HepG2 (cell line): ENCODE results near the gene AKAP1. TPM values are rescaled to one million over a fixed set of nuclear protein-coding genes. Genes with fewer than 3 reads are reported as not detected.

Experiments
- ARNT2 ChIP-seq: sonication (generic); formaldehyde crosslinking; IDR thresholded peaks from 2 replicates; pipeline ENCODE4 v1.8.0; 2022; ENCODE audit warnings: mild to moderate bottlenecking, low read depth, missing genetic modification reagents, moderate library complexity
- DNMT3B ChIP-seq: conservative IDR thresholded peaks from 2 replicates; pipeline ENCODE4 v1.6.1; 2016; ENCODE audit warnings: missing biosample characterization, control low read depth
- ERF ChIP-seq: IDR thresholded peaks from 2 replicates; pipeline ENCODE4 v1.6.1; 2018; ENCODE audit warnings: missing biosample characterization, missing genetic modification reagents
- FOXA3 ChIP-seq: IDR thresholded peaks from 2 replicates; pipeline ENCODE4 v1.6.1; 2016; ENCODE audit warnings: missing genetic modification reagents, missing compliant biosample characterization
- GFI1 ChIP-seq: sonication (generic); formaldehyde crosslinking; IDR thresholded peaks from 2 replicates; pipeline ENCODE4 v1.5.0; 2020; ENCODE audit warnings: missing genetic modification reagents, mild to moderate bottlenecking, borderline replicate concordance
- HBP1 ChIP-seq: IDR thresholded peaks from 2 replicates; pipeline ENCODE4 v1.6.1; 2016; ENCODE audit warnings: low read depth, control low read depth
- KAT7 ChIP-seq: IDR thresholded peaks from 2 replicates; pipeline ENCODE4 v1.6.1; 2018; ENCODE audit warnings: borderline replicate concordance, missing compliant biosample characterization
- KLF9 ChIP-seq: IDR thresholded peaks from 2 replicates; pipeline ENCODE4 v1.6.1; 2016; ENCODE audit warnings: low read depth
- MAX ChIP-seq: IDR thresholded peaks from 2 replicates; pipeline ENCODE4 v1.6.1; 2012; ENCODE audit warnings: inconsistent platforms
- MIXL1 ChIP-seq: IDR thresholded peaks from 2 replicates; pipeline ENCODE4 v1.6.1; 2016
- MXD1 ChIP-seq: sonication (generic); formaldehyde crosslinking; IDR thresholded peaks from 2 replicates; pipeline ENCODE4 v1.4.0; 2020; ENCODE audit warnings: mild to moderate bottlenecking, missing genetic modification reagents
- NFE2L2 ChIP-seq: fragments of 150-350 bp; IDR thresholded peaks from 2 replicates; pipeline ENCODE4 v1.6.1; 2014; ENCODE audit warnings: low read length
- SP5 ChIP-seq: IDR thresholded peaks from 2 replicates; pipeline ENCODE4 v1.6.1; 2016; ENCODE audit warnings: low read depth, borderline replicate concordance
- TCF7L2 ChIP-seq: IDR thresholded peaks from 2 replicates; pipeline ENCODE4 v1.6.1; 2011; ENCODE audit warnings: mild to moderate bottlenecking, low read depth, low read length, moderate library complexity
- ZNF136 ChIP-seq: sonication (generic); formaldehyde crosslinking; IDR thresholded peaks from 2 replicates; pipeline ENCODE4 v1.8.1; 2022; ENCODE audit warnings: low read depth, mild to moderate bottlenecking, moderate library complexity, missing genetic modification reagents
- ZNF253 ChIP-seq: sonication (generic); formaldehyde crosslinking; IDR thresholded peaks from 2 replicates; pipeline ENCODE4 v1.8.0; 2022; ENCODE audit warnings: mild to moderate bottlenecking, missing genetic modification reagents, borderline replicate concordance
- ZNF329 ChIP-seq: sonication (generic); formaldehyde crosslinking; IDR thresholded peaks from 2 replicates; pipeline ENCODE4 v1.9.0; 2021; ENCODE audit warnings: low read depth, mild to moderate bottlenecking, missing genetic modification reagents
- ZNF350 ChIP-seq: sonication (generic); formaldehyde crosslinking; IDR thresholded peaks from 2 replicates; pipeline ENCODE4 v1.4.0; 2020; ENCODE audit warnings: mild to moderate bottlenecking, low read depth, missing genetic modification reagents, borderline replicate concordance
- ZNF468 ChIP-seq: sonication (generic); formaldehyde crosslinking; IDR thresholded peaks from 2 replicates; pipeline ENCODE4 v1.8.0; 2022; ENCODE audit warnings: mild to moderate bottlenecking, moderate library complexity, missing genetic modification reagents
- ZNF792 ChIP-seq: IDR thresholded peaks from 2 replicates; pipeline ENCODE4 v1.6.1; 2016
- polyA plus RNA-seq, 8 experiments: library from polyadenylated mRNA; depleted of rRNA in 3 of 8; stranded (reverse) in 7 of 8; unstranded in 1 of 8; fragments of >200 nt; fragmentation: Illumina TruSeq in 4 of 8; extraction: Trizol in 4 of 8; gene quantifications; 2 replicates each; pipeline versions ENCODE4 v1.2.1 to v1.2.3, GENCODE V29; 2011 to 2016; ENCODE audit warnings: low read depth in 4 of 8, missing spikeins in 1 of 8, mixed read lengths in 1 of 8; ENCODE audit not compliant: insufficient read depth in 1 of 8
- total RNA-seq, 5 experiments: library from RNA; depleted of rRNA; stranded (reverse); fragments of >200 nt; fragmentation: Illumina TruSeq; extraction: Trizol; gene quantifications; 2 replicates each; pipeline ENCODE4 v1.2.3, GENCODE V29; 2016; ENCODE audit warnings: low read depth in 1 of 5
- TF ChIP-seq, protein P1 (sequence below): IDR thresholded peaks from 2 replicates; pipeline ENCODE4 v1.6.1; 2016; ENCODE audit warnings: missing compliant biosample characterization, missing genetic modification reagents, borderline replicate concordance
- TF ChIP-seq, protein P2 (sequence below), 2 experiments: sonication (generic) in 1 of 2; formaldehyde crosslinking in 1 of 2; IDR thresholded peaks; 2 replicates each; pipeline versions ENCODE4 v1.5.1 to v1.6.1; 2011 to 2020; ENCODE audit warnings: borderline replicate concordance in 1 of 2, low read depth in 1 of 2, low read length in 1 of 2, mild to moderate bottlenecking in 1 of 2, missing genetic modification reagents in 1 of 2, moderate library complexity in 1 of 2
- TF ChIP-seq, protein P3 (sequence below): IDR thresholded peaks from 2 replicates; pipeline ENCODE4 v1.6.1; 2016; ENCODE audit warnings: low read depth, borderline replicate concordance

AKAP1 gene
- total and polyA plus RNA-seq, 2 of the 13 experiments (the other 11 are each of a cell fraction or from before 2014, with no cell fraction given), result 101 to 131 TPM

DNA sequence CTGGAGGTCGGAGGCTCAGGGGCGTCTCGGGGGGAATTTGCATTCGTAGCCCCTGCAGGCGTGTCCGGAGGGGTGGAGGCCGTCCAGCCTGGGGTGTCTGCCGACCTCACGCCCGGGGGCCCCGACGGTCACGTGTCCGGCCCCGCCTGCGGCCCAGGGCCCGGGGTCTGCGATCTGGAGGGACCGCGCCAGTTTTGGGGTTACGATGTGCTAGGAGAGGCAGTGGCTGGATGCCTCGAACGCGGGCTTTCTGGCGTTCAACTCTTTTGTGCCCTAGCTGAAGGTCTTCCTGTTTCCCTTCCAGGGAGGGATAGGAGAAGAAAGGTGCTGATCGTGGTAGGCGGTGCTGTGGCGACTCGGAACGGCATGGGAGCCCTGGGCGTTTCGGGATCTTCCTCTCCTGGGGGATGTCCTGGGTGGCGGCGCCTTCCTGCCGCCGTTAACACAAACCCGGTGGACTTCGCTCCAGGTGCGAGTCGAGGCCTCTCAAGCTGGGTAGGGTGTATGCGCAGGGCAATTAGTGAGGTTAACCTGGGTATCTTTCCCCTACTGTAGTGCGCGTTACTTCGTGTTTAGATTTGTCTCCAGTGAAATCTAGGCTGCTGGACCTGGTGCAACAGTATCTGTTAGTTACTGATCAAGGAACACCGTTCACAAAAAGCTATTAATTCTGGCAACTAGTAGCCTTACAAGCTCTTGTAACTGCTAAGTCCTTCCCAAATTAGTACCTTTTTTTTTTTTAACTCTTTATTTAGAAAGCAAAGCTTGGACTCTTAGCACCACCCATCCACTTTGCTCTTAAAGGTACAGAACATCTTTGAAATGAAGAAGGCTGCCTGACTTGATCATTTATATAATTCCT, 1.3 kb downstream of the AKAP1 start (continued):
- TF ChIP-seq ARNT2 (peak; percentile 77; the same call in 1 of the 2 replicates), ERF (CRISPR knock-in tag) (no peak; the same call in 1 of the 2 replicates), NFE2L2 (no peak), MAX (peak; percentile 45; the same call in 1 of the 2 replicates), ZNF136 (no peak; the same call in 1 of the 2 replicates), ZNF792 (CRISPR knock-in tag) (peak; percentile 31; the same call in 1 of the 2 replicates), DNMT3B (peak; percentile 45; the same call in 1 of the 2 replicates), HBP1 (peak; percentile 5; the same call in 1 of the 2 replicates), ZNF468 (CRISPR knock-in tag) (no peak; the same call in 1 of the 2 replicates), KAT7 (CRISPR knock-in tag) (0 out of 2 replicates have a peak, but pooled peaks have one; percentile 2), TCF7L2 (no peak), GFI1 (CRISPR knock-in tag) (0 out of 2 replicates have a peak, but pooled peaks have one; percentile 8), FOXA3 (CRISPR knock-in tag) (peak; percentile 51; the same call in 1 of the 2 replicates), ZNF350 (CRISPR knock-in tag) (peak; percentile 90; the same call in 1 of the 2 replicates), SP5 (CRISPR knock-in tag) (peak; percentile 36; the same call in 1 of the 2 replicates), ZNF253 (CRISPR knock-in tag) (peak; percentile 27; the same call in 1 of the 2 replicates), KLF9 (0 out of 2 replicates have a peak, but pooled peaks have one; percentile 60), MIXL1 (CRISPR knock-in tag) (peak; percentile 94), ZNF329 (CRISPR knock-in tag) (0 out of 2 replicates have a peak, but pooled peaks have one; percentile 4), MXD1 (CRISPR knock-in tag) (peak; percentile 84; the same call in 1 of the 2 replicates)
- TF ChIP-seq, protein P1, sequence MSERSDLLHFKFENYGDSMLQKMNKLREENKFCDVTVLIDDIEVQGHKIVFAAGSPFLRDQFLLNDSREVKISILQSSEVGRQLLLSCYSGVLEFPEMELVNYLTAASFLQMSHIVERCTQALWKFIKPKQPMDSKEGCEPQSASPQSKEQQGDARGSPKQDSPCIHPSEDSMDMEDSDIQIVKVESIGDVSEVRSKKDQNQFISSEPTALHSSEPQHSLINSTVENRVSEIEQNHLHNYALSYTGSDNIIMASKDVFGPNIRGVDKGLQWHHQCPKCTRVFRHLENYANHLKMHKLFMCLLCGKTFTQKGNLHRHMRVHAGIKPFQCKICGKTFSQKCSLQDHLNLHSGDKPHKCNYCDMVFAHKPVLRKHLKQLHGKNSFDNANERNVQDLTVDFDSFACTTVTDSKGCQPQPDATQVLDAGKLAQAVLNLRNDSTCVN (CRISPR knock-in tag), result 0 out of 2 replicates have a peak, but pooled peaks have one; percentile 17
- TF ChIP-seq, protein P2, sequence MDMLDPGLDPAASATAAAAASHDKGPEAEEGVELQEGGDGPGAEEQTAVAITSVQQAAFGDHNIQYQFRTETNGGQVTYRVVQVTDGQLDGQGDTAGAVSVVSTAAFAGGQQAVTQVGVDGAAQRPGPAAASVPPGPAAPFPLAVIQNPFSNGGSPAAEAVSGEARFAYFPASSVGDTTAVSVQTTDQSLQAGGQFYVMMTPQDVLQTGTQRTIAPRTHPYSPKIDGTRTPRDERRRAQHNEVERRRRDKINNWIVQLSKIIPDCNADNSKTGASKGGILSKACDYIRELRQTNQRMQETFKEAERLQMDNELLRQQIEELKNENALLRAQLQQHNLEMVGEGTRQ (IDR thresholded peaks at IDR 0.05; ENCODE audit: low read depth, low read length), result no peak
- TF ChIP-seq, protein P2 (CRISPR knock-in tag; IDR thresholded peaks at IDR 0.05; ENCODE audit: borderline replicate concordance), result peak; percentile 85; the same call in 1 of the 2 replicates
- TF ChIP-seq, protein P3, sequence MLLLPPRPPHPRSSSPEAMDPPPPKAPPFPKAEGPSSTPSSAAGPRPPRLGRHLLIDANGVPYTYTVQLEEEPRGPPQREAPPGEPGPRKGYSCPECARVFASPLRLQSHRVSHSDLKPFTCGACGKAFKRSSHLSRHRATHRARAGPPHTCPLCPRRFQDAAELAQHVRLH (CRISPR knock-in tag), result peak; percentile 73; the same call in 1 of the 2 replicates
